Liver (tissue), 9 donors: ENCODE measurements around the gene CLEC16A. TPM values are rescaled to one million over a fixed set of nuclear protein-coding genes. Genes with fewer than 3 reads are reported as not detected.

Experiments
- DNase-seq: peaks from one replicate; pipeline ENCODE4 v3.0.0-alpha.2; 2017; ENCODE audit warnings: low spot score
- H3K27ac ChIP-seq, 2 donors: one replicate each; pipeline ENCODE4 v1.7.0; 2013; ENCODE audit warnings: inconsistent platforms in 2 of 2, low read length in 2 of 2, control low read depth in 1 of 2, low read depth in 1 of 2, mild to moderate bottlenecking in 1 of 2
- H3K27me3 ChIP-seq, 4 donors: one replicate each; pipeline versions ENCODE4 v1.6.1 to v1.7.0; 2013; ENCODE audit warnings: low read length in 3 of 4, inconsistent platforms in 1 of 4, mild to moderate bottlenecking in 1 of 4, moderate library complexity in 1 of 4; ENCODE audit not compliant: control insufficient read depth in 4 of 4, insufficient read depth in 4 of 4
- H3K36me3 ChIP-seq, 4 donors: one replicate each; pipeline versions ENCODE4 v1.6.1 to v1.7.0; 2013; ENCODE audit warnings: low read length in 3 of 4, mild to moderate bottlenecking in 3 of 4, low read depth in 1 of 4, moderate library complexity in 1 of 4; ENCODE audit not compliant: control insufficient read depth in 4 of 4, insufficient read depth in 3 of 4
- H3K4me1 ChIP-seq, 4 donors: one replicate each; pipeline versions ENCODE4 v1.6.1 to v1.7.0; 2013; ENCODE audit warnings: low read length in 3 of 4, mild to moderate bottlenecking in 3 of 4, moderate library complexity in 1 of 4; ENCODE audit not compliant: control insufficient read depth in 4 of 4, insufficient read depth in 4 of 4
- H3K4me3 ChIP-seq, 3 donors: one replicate each; pipeline versions ENCODE4 v1.6.1 to v1.7.0; 2013; ENCODE audit warnings: low read length in 3 of 3, control low read depth in 1 of 3, low read depth in 1 of 3, mild to moderate bottlenecking in 1 of 3
- H3K9ac ChIP-seq, 2 donors: one replicate each; pipeline ENCODE4 v1.7.0; 2013; ENCODE audit warnings: low read length in 2 of 2, mild to moderate bottlenecking in 2 of 2, moderate library complexity in 2 of 2, control low read depth in 1 of 2, low read depth in 1 of 2
- H3K9me3 ChIP-seq, 4 donors: one replicate each; pipeline versions ENCODE4 v1.6.1 to v1.7.0; 2013; ENCODE audit warnings: low read length in 3 of 4; ENCODE audit not compliant: control insufficient read depth in 4 of 4
- EGR1 ChIP-seq, 2 donors: IDR thresholded peaks; 2 replicates each; pipeline ENCODE4 v1.6.1; 2016 to 2018; ENCODE audit warnings: antibody characterized with exemption in 2 of 2, low read depth in 2 of 2
- FOXA1 ChIP-seq: IDR thresholded peaks from 2 replicates; pipeline ENCODE4 v1.6.1; 2016; ENCODE audit warnings: antibody characterized with exemption
- GABPA ChIP-seq, 2 donors: IDR thresholded peaks in 1 of 2; conservative IDR thresholded peaks in 1 of 2; 2 replicates each; pipeline ENCODE4 v1.6.1; 2016; ENCODE audit warnings: antibody characterized with exemption in 2 of 2, mild to moderate bottlenecking in 1 of 2, moderate library complexity in 1 of 2
- HNF4G ChIP-seq: IDR thresholded peaks from 2 replicates; pipeline ENCODE4 v1.6.1; 2016; ENCODE audit warnings: antibody characterized with exemption
- JUND ChIP-seq, 2 donors: IDR thresholded peaks; 2 replicates each; pipeline ENCODE4 v1.6.1; 2016; ENCODE audit warnings: antibody characterized with exemption in 2 of 2
- NR2F2 ChIP-seq: IDR thresholded peaks from 2 replicates; pipeline ENCODE4 v1.6.1; 2016; ENCODE audit warnings: antibody characterized with exemption
- RAD21 ChIP-seq, 2 donors: IDR thresholded peaks; 2 replicates each; pipeline ENCODE4 v1.6.1; 2016; ENCODE audit warnings: antibody characterized with exemption in 2 of 2, mild to moderate bottlenecking in 2 of 2
- SP1 ChIP-seq: IDR thresholded peaks from 2 replicates; pipeline ENCODE4 v1.6.1; 2018; ENCODE audit warnings: antibody characterized with exemption, mild to moderate bottlenecking
- YY1 ChIP-seq: IDR thresholded peaks from 2 replicates; pipeline ENCODE4 v1.6.1; 2016; ENCODE audit warnings: antibody characterized with exemption, mild to moderate bottlenecking
- WGBS: extraction: QIAGEN DNeasy Blood & Tissue Kit; methylation state at CpG from one replicate; pipeline ENCODE4 v1.1.7; 2013; 5-methylcytosine and 5-hydroxymethylcytosine counted together
- polyA plus RNA-seq, 2 donors: library from polyadenylated mRNA; stranded (reverse) in 1 of 2; unstranded in 1 of 2; fragments of 200-250 nt in 1 of 2; fragments of >200 nt in 1 of 2; fragmentation: Nextera tagmentation in 1 of 2; extraction: Ambion mirVana in 1 of 2; gene quantifications; one replicate each; pipeline versions ENCODE4 v1.2.1 to v1.2.3, GENCODE V29; 2013 to 2015
- total RNA-seq, 2 donors: library from RNA; depleted of rRNA; stranded (reverse); fragments of >200 nt; gene quantifications; one replicate each; pipeline ENCODE4 v1.2.3, GENCODE V29; 2014
- TF ChIP-seq, protein P1 (sequence below): IDR thresholded peaks from 2 replicates; pipeline ENCODE4 v1.6.1; 2016; ENCODE audit warnings: antibody characterized with exemption
- TF ChIP-seq, protein P2 (sequence below): IDR thresholded peaks from 2 replicates; pipeline ENCODE4 v1.6.1; 2016; ENCODE audit warnings: antibody characterized with exemption
- TF ChIP-seq, protein P3 (sequence below): IDR thresholded peaks from 2 replicates; pipeline ENCODE4 v1.6.1; 2016; ENCODE audit warnings: antibody characterized with exemption, mild to moderate bottlenecking
- TF ChIP-seq, protein P4 (sequence below): fragments of 150-350 bp; IDR thresholded peaks from 2 replicates; pipeline ENCODE4 v1.5.1; 2017; ENCODE audit warnings: improper control_type of control experiment, low read depth, low read length; ENCODE audit not compliant: missing input control
- TF ChIP-seq, protein P5 (sequence below): IDR thresholded peaks from 2 replicates; pipeline ENCODE4 v1.6.1; 2016; ENCODE audit warnings: antibody characterized with exemption
- donor health status: healthy.
- donor health status: healthy.
- donor health status: healthy.
- donor health status: healthy.
- donor health status: healthy.

CLEC16A gene
- total and polyA plus RNA-seq, 4 donors = 9.7 to 23.0 (median 17.4) TPM

DNA sequence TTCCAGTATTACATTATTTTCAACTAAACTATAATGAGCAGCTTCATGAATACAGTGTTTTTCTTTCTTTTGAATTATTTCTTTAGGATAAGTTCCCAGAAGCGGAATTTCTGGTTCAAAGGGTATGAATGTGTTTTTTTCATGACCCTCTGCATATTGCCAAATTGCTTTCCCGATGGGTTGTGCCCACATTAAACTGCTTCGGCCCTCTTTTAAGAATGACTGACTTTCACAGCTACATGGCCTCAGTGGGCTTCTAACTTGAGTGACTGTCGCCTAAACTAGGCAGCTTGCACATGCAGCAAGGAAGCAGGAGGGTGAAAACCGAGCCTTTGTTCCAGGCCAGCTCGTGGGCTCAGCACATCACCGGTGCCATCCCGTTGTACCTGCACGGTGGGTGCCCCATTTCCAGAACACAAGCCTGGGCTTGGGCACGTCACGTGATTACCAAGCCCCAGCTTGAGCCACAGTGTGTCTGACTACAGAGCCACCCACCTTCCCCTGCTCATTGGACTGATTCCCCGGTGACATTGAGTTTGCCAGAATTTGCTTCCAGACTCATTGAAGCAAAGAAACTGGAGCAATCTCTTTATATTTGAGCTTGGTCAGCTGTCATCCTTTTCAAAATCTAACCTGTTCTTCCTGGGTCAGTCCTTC is 112.8 kb downstream of the CLEC16A start:
- no peak overlapping the region for H3K27ac ChIP-seq
- H3K27me3 ChIP-seq = no peaks in the 10 kb centered on the region
- no peaks in the 10 kb centered on the region for H3K9me3 ChIP-seq
- no peak for DNase-seq
- H3K36me3 ChIP-seq = peaks cover 3 to 18% (median 9%) of the 10 kb centered on the region in 4 donors
- no peaks in the 10 kb centered on the region for H3K4me1 ChIP-seq
- TF ChIP-seq, protein P1, sequence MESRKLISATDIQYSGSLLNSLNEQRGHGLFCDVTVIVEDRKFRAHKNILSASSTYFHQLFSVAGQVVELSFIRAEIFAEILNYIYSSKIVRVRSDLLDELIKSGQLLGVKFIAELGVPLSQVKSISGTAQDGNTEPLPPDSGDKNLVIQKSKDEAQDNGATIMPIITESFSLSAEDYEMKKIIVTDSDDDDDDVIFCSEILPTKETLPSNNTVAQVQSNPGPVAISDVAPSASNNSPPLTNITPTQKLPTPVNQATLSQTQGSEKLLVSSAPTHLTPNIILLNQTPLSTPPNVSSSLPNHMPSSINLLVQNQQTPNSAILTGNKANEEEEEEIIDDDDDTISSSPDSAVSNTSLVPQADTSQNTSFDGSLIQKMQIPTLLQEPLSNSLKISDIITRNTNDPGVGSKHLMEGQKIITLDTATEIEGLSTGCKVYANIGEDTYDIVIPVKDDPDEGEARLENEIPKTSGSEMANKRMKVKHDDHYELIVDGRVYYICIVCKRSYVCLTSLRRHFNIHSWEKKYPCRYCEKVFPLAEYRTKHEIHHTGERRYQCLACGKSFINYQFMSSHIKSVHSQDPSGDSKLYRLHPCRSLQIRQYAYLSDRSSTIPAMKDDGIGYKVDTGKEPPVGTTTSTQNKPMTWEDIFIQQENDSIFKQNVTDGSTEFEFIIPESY = no peak
- TF ChIP-seq HNF4G (no peak), NR2F2 (no peak), JUND (IDR thresholded peaks at IDR 0.05) (no peak), GABPA (IDR thresholded peaks at IDR 0.05 in 1 of 2, conservative IDR thresholded peaks at IDR 0.05 in 1 of 2) (no peak)
- TF ChIP-seq, protein P2, sequence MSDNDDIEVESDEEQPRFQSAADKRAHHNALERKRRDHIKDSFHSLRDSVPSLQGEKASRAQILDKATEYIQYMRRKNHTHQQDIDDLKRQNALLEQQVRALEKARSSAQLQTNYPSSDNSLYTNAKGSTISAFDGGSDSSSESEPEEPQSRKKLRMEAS = no peak
- WGBS = 97% methylated on average over 12 of the region's 12 CpGs
- H3K4me3 ChIP-seq = no peak overlapping the region
- H3K9ac ChIP-seq = no peak overlapping the region

DNA sequence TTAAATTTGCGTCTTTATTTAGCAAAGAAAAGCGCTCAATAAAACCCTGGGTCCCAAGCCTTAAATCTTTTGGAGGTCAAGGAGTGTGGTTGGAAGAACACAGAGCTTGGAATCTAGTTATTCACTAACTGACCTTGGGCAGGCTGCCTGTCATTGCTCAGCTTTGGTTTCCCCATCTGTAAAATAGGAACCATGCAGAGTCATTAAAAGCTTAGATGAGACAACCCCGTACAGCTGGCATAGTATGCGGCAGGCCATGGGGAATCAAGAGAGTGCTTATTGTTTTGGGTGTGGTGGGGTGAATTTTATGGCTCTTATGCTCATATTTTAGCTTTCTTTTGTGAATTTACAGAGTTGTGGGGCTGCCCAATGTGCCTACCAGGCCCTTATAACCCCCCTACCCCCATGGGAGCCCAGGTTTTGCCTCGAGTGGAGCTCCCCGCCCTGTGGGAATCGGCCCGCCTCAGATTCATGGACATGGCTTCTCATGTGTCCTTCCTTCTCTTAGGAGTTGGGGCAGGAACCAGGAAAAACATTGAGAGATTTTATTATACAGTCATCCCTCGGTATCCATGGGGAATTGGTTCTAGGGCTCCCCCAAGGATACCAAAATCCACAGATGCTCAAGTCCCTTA is 113.5 kb downstream of the CLEC16A start:
- Histone ChIP-seq H3K36me3 (peaks cover 3 to 13% (median 9%) of the 10 kb centered on the region in 4 donors), H3K27ac (no peak overlapping the region), H3K4me3 (no peak overlapping the region)

More for the DNA sequence above, 113.5 kb downstream of the CLEC16A start:
- Histone ChIP-seq H3K9me3 (no peaks in the 10 kb centered on the region), H3K9ac (no peak overlapping the region), H3K27me3 (no peaks in the 10 kb centered on the region), H3K4me1 (no peaks in the 10 kb centered on the region)
- DNase-seq = no peak
- WGBS = 95% methylated on average over 9 of the region's 9 CpGs
- TF ChIP-seq RAD21 (IDR thresholded peaks at IDR 0.05) (no peak), FOXA1 (no peak), GABPA (IDR thresholded peaks at IDR 0.05 in 1 of 2, conservative IDR thresholded peaks at IDR 0.05 in 1 of 2) (no peak), SP1 (no peak), JUND (IDR thresholded peaks at IDR 0.05) (no peak), NR2F2 (no peak), YY1 (no peak), EGR1 (IDR thresholded peaks at IDR 0.05; ENCODE audit: low read depth in 2 of 2) (no peak)
- TF ChIP-seq, protein P3, sequence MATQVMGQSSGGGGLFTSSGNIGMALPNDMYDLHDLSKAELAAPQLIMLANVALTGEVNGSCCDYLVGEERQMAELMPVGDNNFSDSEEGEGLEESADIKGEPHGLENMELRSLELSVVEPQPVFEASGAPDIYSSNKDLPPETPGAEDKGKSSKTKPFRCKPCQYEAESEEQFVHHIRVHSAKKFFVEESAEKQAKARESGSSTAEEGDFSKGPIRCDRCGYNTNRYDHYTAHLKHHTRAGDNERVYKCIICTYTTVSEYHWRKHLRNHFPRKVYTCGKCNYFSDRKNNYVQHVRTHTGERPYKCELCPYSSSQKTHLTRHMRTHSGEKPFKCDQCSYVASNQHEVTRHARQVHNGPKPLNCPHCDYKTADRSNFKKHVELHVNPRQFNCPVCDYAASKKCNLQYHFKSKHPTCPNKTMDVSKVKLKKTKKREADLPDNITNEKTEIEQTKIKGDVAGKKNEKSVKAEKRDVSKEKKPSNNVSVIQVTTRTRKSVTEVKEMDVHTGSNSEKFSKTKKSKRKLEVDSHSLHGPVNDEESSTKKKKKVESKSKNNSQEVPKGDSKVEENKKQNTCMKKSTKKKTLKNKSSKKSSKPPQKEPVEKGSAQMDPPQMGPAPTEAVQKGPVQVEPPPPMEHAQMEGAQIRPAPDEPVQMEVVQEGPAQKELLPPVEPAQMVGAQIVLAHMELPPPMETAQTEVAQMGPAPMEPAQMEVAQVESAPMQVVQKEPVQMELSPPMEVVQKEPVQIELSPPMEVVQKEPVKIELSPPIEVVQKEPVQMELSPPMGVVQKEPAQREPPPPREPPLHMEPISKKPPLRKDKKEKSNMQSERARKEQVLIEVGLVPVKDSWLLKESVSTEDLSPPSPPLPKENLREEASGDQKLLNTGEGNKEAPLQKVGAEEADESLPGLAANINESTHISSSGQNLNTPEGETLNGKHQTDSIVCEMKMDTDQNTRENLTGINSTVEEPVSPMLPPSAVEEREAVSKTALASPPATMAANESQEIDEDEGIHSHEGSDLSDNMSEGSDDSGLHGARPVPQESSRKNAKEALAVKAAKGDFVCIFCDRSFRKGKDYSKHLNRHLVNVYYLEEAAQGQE = no peak
- TF ChIP-seq, protein P4, sequence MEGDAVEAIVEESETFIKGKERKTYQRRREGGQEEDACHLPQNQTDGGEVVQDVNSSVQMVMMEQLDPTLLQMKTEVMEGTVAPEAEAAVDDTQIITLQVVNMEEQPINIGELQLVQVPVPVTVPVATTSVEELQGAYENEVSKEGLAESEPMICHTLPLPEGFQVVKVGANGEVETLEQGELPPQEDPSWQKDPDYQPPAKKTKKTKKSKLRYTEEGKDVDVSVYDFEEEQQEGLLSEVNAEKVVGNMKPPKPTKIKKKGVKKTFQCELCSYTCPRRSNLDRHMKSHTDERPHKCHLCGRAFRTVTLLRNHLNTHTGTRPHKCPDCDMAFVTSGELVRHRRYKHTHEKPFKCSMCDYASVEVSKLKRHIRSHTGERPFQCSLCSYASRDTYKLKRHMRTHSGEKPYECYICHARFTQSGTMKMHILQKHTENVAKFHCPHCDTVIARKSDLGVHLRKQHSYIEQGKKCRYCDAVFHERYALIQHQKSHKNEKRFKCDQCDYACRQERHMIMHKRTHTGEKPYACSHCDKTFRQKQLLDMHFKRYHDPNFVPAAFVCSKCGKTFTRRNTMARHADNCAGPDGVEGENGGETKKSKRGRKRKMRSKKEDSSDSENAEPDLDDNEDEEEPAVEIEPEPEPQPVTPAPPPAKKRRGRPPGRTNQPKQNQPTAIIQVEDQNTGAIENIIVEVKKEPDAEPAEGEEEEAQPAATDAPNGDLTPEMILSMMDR = no peak
- TF ChIP-seq, protein P5, sequence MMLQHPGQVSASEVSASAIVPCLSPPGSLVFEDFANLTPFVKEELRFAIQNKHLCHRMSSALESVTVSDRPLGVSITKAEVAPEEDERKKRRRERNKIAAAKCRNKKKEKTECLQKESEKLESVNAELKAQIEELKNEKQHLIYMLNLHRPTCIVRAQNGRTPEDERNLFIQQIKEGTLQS = no peak
